PC-9 (cell line): ENCODE measurements around the gene PLTP.

Source experiments
- EZH2 ChIP-seq: fragments of 200-600 bp; sonication (generic); IDR thresholded peaks from 2 replicates; pipeline ENCODE4 v1.8.0; 2017; ENCODE audit warnings: antibody characterized with exemption, low read depth
- TF ChIP-seq, protein P1 (sequence below): fragments of 200-600 bp; sonication (generic); conservative IDR thresholded peaks from 2 replicates; pipeline ENCODE4 v1.6.1; 2017; ENCODE audit warnings: mixed run types, antibody characterized with exemption, mild to moderate bottlenecking, moderate library complexity

DNA sequence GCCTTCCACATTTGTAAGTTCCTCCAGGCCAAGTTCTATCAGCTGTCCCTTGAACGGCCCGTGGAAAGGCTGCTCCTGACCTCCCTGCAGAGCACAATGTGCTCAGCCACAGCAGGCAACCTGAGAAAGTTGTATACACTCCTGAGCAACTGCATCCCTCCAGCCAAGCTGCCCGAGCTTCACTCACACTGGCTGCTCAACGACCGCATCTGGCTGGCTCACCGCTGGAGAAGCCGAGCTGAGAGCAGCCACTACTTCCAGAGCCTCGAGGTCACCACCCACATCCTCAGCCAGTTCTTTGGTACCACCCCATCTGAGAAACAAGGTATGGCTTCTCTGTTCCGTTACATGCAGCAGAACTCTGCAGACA lies 28.9 kb downstream of the PLTP start:
- TF ChIP-seq, protein P1, sequence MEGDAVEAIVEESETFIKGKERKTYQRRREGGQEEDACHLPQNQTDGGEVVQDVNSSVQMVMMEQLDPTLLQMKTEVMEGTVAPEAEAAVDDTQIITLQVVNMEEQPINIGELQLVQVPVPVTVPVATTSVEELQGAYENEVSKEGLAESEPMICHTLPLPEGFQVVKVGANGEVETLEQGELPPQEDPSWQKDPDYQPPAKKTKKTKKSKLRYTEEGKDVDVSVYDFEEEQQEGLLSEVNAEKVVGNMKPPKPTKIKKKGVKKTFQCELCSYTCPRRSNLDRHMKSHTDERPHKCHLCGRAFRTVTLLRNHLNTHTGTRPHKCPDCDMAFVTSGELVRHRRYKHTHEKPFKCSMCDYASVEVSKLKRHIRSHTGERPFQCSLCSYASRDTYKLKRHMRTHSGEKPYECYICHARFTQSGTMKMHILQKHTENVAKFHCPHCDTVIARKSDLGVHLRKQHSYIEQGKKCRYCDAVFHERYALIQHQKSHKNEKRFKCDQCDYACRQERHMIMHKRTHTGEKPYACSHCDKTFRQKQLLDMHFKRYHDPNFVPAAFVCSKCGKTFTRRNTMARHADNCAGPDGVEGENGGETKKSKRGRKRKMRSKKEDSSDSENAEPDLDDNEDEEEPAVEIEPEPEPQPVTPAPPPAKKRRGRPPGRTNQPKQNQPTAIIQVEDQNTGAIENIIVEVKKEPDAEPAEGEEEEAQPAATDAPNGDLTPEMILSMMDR = no peak
- no peak for TF ChIP-seq EZH2
